ENCODE results near the gene UGT1A6.

UGT1A6 gene

DNA sequence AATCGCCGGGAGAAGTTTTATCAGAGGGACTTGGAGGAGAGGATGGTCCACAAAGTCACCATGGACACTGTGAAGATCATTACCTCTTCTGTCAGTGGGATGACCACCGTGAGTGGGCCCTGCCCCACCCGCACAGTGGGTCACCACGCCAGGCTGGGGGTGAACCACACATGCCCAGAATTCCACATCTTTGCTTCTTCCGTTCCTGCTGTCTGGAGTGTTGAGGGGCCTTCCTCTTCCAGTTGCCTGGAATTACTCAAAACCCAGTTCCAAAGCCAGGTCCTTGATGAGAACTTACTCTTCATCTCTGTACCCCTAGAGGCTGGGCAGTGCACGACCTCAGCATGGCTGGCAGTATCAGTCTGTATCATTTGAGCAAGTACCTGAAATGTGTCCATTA lies 107.5 kb downstream of the UGT1A6 start:
- H3K4me1 ChIP-seq (ENCODE audit: control insufficient read depth, insufficient read depth, low read length), result no peaks in the 10 kb centered on the region
- peaks cover 0 to 2% of the 10 kb centered on the region in 2 donors for H3K9me3 ChIP-seq (ENCODE audit: control insufficient read depth in 2 of 2, low read length in 2 of 2)
- no peak overlapping the region for H3K27ac ChIP-seq (ENCODE audit: low read length)
- no peaks in the 10 kb centered on the region for H3K36me3 ChIP-seq (ENCODE audit: control insufficient read depth in 2 of 2, insufficient read depth in 2 of 2, low read length in 2 of 2)
- H3K27me3 ChIP-seq (ENCODE audit: control insufficient read depth in 1 of 2, insufficient read depth in 2 of 2, low read length in 2 of 2), result peaks cover 0 to 2% of the 10 kb centered on the region in 2 donors
- no peak overlapping the region for H3K4me3 ChIP-seq (ENCODE audit: low read length in 2 of 2)
- H3K9ac ChIP-seq (ENCODE audit: low read length in 2 of 2), result no peak overlapping the region

- peaks cover 0 to 2% of the 10 kb centered on the region in 2 donors for H3K9me3 ChIP-seq (ENCODE audit: control insufficient read depth in 2 of 2, low read length in 2 of 2)
- H3K36me3 ChIP-seq (ENCODE audit: control insufficient read depth in 2 of 2, insufficient read depth in 2 of 2, low read length in 2 of 2), result no peaks in the 10 kb centered on the region
- H3K9ac ChIP-seq (ENCODE audit: low read length in 2 of 2), result no peak overlapping the region
- H3K27me3 ChIP-seq (ENCODE audit: control insufficient read depth in 1 of 2, insufficient read depth in 2 of 2, low read length in 2 of 2), result peaks cover 0 to 2% of the 10 kb centered on the region in 2 donors
- H3K27ac ChIP-seq (ENCODE audit: low read length), result no peak overlapping the region
- H3K4me1 ChIP-seq (ENCODE audit: control insufficient read depth, insufficient read depth, low read length), result no peaks in the 10 kb centered on the region
- H3K4me3 ChIP-seq (ENCODE audit: low read length in 2 of 2), result no peak overlapping the region
Measured at GRCh38 chr2:233801357-233802131, 108.9 kb downstream of the UGT1A6 start.

DNA sequence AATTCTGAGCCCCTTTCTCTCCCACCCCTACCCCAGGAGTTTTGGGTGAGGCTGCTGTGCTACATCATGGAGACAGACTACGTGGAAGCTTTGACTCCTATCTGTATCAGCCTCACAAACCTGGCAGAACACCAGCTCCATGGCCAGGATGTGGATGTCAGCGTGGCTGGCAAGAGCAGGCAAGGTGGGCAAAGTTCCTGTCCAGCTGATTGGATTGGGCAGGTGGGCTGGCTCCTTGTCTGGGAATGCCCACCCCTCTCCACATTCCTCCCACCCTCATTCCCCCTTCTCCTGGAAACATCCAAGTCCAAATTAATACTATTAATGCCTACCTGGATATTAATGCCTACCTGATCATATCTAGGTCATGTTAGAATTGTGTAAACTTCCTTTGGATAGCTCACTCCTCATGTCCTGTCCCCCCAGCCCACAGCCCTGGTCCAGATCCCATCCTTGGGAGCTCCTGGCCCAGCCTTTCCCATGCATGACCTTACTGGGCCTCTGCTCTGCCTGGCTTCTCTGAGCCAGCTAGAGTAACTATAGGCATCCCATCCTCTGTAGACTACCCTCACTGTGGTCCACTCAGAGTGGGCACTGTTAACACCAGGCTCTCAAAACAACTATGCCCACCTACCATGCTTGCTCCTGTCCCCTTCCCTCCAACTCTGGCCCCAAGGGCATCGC lies 109.6 kb downstream of the UGT1A6 start:
- Histone ChIP-seq H3K9ac (ENCODE audit: low read length in 2 of 2) (no peak overlapping the region), H3K27me3 (ENCODE audit: control insufficient read depth in 1 of 2, insufficient read depth in 2 of 2, low read length in 2 of 2) (peaks cover 0 to 2% of the 10 kb centered on the region in 2 donors), H3K4me1 (ENCODE audit: control insufficient read depth, insufficient read depth, low read length) (no peaks in the 10 kb centered on the region), H3K4me3 (ENCODE audit: low read length in 2 of 2) (no peak overlapping the region), H3K36me3 (ENCODE audit: control insufficient read depth in 2 of 2, insufficient read depth in 2 of 2, low read length in 2 of 2) (no peaks in the 10 kb centered on the region), H3K27ac (ENCODE audit: low read length) (no peak overlapping the region), H3K9me3 (ENCODE audit: control insufficient read depth in 2 of 2, low read length in 2 of 2) (peaks cover 0 to 3% of the 10 kb centered on the region in 2 donors)

GRCh38 chr2:233803292-233803911 lies 110.7 kb downstream of the UGT1A6 start:
- Histone ChIP-seq H3K4me3 (ENCODE audit: low read length in 2 of 2) (no peak overlapping the region), H3K4me1 (ENCODE audit: control insufficient read depth, insufficient read depth, low read length) (no peaks in the 10 kb centered on the region), H3K27me3 (ENCODE audit: control insufficient read depth in 1 of 2, insufficient read depth in 2 of 2, low read length in 2 of 2) (peaks cover 3 to 5% of the 10 kb centered on the region in 2 donors), H3K9ac (ENCODE audit: low read length in 2 of 2) (no peak overlapping the region), H3K36me3 (ENCODE audit: control insufficient read depth in 2 of 2, insufficient read depth in 2 of 2, low read length in 2 of 2) (no peaks in the 10 kb centered on the region), H3K9me3 (ENCODE audit: control insufficient read depth in 2 of 2, low read length in 2 of 2) (peaks cover 0 to 6% of the 10 kb centered on the region in 2 donors), H3K27ac (ENCODE audit: low read length) (no peak overlapping the region)

- H3K9me3 ChIP-seq (ENCODE audit: control insufficient read depth in 2 of 2, low read length in 2 of 2), result peaks cover 0 to 6% of the 10 kb centered on the region in 2 donors
- H3K9ac ChIP-seq (ENCODE audit: low read length in 2 of 2), result no peak overlapping the region
- H3K36me3 ChIP-seq (ENCODE audit: control insufficient read depth in 2 of 2, insufficient read depth in 2 of 2, low read length in 2 of 2), result no peaks in the 10 kb centered on the region
- no peak overlapping the region for H3K27ac ChIP-seq (ENCODE audit: low read length)
- H3K27me3 ChIP-seq (ENCODE audit: control insufficient read depth in 1 of 2, insufficient read depth in 2 of 2, low read length in 2 of 2), result peaks cover 3 to 8% of the 10 kb centered on the region in 2 donors
- no peaks in the 10 kb centered on the region for H3K4me1 ChIP-seq (ENCODE audit: control insufficient read depth, insufficient read depth, low read length)
- no peak overlapping the region for H3K4me3 ChIP-seq (ENCODE audit: low read length in 2 of 2)
Measured at GRCh38 chr2:233803994-233804393, 111.3 kb downstream of the UGT1A6 start.

- Histone ChIP-seq H3K36me3 (ENCODE audit: control insufficient read depth in 2 of 2, insufficient read depth in 2 of 2, low read length in 2 of 2) (no peaks in the 10 kb centered on the region), H3K4me1 (ENCODE audit: control insufficient read depth, insufficient read depth, low read length) (no peaks in the 10 kb centered on the region), H3K9ac (ENCODE audit: low read length in 2 of 2) (no peak overlapping the region), H3K9me3 (ENCODE audit: control insufficient read depth in 2 of 2, low read length in 2 of 2) (peaks cover 0 to 6% of the 10 kb centered on the region in 2 donors), H3K4me3 (ENCODE audit: low read length in 2 of 2) (no peak overlapping the region), H3K27me3 (ENCODE audit: control insufficient read depth in 1 of 2, insufficient read depth in 2 of 2, low read length in 2 of 2) (peaks cover 3 to 10% of the 10 kb centered on the region in 2 donors), H3K27ac (ENCODE audit: low read length) (no peak overlapping the region)
Measured at GRCh38 chr2:233807215-233807865, 114.7 kb downstream of the UGT1A6 start.

DNA sequence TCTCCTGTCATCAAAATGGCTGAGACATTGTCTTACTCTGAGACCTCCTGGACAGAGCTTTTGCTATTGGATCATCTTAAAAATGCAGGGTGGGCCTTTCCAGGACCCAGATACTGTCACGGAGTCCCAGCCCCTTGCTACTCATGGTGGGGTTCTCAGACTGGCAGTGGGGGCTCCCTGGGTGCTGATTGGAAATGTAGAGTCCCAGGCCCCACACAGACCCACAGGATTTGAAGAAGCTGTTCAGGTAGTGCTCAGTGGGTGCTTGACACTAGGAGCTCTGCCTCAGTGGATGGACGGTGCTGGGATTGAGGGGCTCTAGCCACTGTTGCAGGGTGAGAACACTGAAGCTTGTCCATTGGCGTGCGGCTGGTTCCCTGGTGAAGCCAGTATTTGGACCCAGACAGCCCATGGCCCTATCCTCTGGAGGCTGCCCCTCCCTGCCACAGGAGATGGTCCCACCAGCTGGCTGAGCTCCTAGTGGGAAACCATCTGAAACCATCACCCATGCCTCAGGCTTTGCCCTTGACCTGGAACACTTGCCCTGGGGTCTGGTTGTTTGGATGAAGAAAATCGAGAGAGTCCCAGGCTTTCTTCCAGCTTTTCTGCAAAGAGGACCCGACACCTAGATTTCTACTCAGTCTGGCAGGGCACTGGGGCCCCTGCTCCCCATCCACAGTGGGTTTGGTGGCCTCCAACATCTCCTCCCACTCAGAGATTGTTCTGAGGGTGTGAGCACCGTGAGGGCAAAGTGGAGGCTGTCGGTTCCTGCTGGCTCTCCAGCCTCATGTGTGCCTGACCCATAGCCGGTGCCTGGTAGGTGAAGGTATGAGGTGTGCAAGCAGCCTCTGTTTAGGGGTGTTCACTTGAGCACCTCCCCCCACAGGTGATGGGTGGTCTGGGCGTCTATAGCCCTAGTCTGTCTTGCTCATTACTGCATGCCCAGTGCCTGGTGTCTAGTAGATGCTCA lies 115.6 kb downstream of the UGT1A6 start:
- Histone ChIP-seq H3K27ac (ENCODE audit: low read length) (no peak overlapping the region), H3K9ac (ENCODE audit: low read length in 2 of 2) (no peak overlapping the region), H3K27me3 (ENCODE audit: control insufficient read depth in 1 of 2, insufficient read depth in 2 of 2, low read length in 2 of 2) (peaks cover 3 to 12% of the 10 kb centered on the region in 2 donors), H3K4me3 (ENCODE audit: low read length in 2 of 2) (no peak overlapping the region), H3K9me3 (ENCODE audit: control insufficient read depth in 2 of 2, low read length in 2 of 2) (peaks cover 0 to 6% of the 10 kb centered on the region in 2 donors), H3K4me1 (ENCODE audit: control insufficient read depth, insufficient read depth, low read length) (no peaks in the 10 kb centered on the region), H3K36me3 (ENCODE audit: control insufficient read depth in 2 of 2, insufficient read depth in 2 of 2, low read length in 2 of 2) (no peaks in the 10 kb centered on the region)

- no peaks in the 10 kb centered on the region for H3K36me3 ChIP-seq (ENCODE audit: control insufficient read depth in 2 of 2, insufficient read depth in 2 of 2, low read length in 2 of 2)
- peaks cover 3 to 9% of the 10 kb centered on the region in 2 donors for H3K27me3 ChIP-seq (ENCODE audit: control insufficient read depth in 1 of 2, insufficient read depth in 2 of 2, low read length in 2 of 2)
- H3K4me1 ChIP-seq (ENCODE audit: control insufficient read depth, insufficient read depth, low read length), result no peaks in the 10 kb centered on the region
- no peak overlapping the region for H3K27ac ChIP-seq (ENCODE audit: low read length)
- no peak overlapping the region for H3K9ac ChIP-seq (ENCODE audit: low read length in 2 of 2)
- H3K4me3 ChIP-seq (ENCODE audit: low read length in 2 of 2), result no peak overlapping the region
- H3K9me3 ChIP-seq (ENCODE audit: control insufficient read depth in 2 of 2, low read length in 2 of 2), result peaks cover 0 to 6% of the 10 kb centered on the region in 2 donors
Measured at GRCh38 chr2:233810385-233810784, 117.7 kb downstream of the UGT1A6 start.

DNA sequence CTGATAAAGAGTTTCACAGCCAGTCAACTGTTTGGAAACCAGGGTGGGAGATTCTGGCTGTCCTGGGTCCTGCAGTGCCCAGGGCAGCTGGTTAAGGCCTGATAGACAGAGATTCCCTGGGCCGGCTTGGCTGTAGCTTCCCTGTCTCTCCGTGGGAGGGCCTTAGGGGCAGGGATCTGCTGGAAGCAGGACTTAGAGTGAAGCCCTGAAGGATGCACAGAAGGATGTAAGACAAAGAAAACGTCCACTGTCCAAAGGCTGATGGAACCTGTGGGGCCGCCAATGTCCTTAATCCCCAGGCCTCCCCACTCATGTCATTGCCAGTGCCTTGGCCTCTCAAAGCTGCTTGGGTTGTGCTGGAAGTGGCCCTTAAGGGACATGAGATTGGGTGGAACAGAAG lies 118.4 kb downstream of the UGT1A6 start:
- Histone ChIP-seq H3K36me3 (ENCODE audit: control insufficient read depth in 2 of 2, insufficient read depth in 2 of 2, low read length in 2 of 2) (no peaks in the 10 kb centered on the region), H3K27me3 (ENCODE audit: control insufficient read depth in 1 of 2, insufficient read depth in 2 of 2, low read length in 2 of 2) (peaks cover 3 to 9% of the 10 kb centered on the region in 2 donors), H3K4me3 (ENCODE audit: low read length in 2 of 2) (no peak overlapping the region), H3K9me3 (ENCODE audit: control insufficient read depth in 2 of 2, low read length in 2 of 2) (peaks cover 0 to 6% of the 10 kb centered on the region in 2 donors), H3K4me1 (ENCODE audit: control insufficient read depth, insufficient read depth, low read length) (no peaks in the 10 kb centered on the region), H3K27ac (ENCODE audit: low read length) (no peak overlapping the region), H3K9ac (ENCODE audit: low read length in 2 of 2) (no peak overlapping the region)

Measured in stomach smooth muscle (tissue), 2 donors.